Gastroesophageal sphincter (tissue), 3 donors: Measurements from ENCODE around the gene NDRG3.

Source experiments
- CTCF ChIP-seq, 4 experiments: fragments of 200-600 bp in 2 of 4; fragments of 450-650 bp in 2 of 4; sonication (generic) in 1 of 4; IDR thresholded peaks; one replicate each; pipeline ENCODE4 v1.5.1; 2017 to 2019; ENCODE audit warnings: antibody characterized with exemption in 4 of 4, mild to moderate bottlenecking in 2 of 4, moderate library complexity in 2 of 4
- EP300 ChIP-seq: sonication (generic); formaldehyde crosslinking; IDR thresholded peaks from one replicate; pipeline ENCODE4 v1.6.1; 2017; ENCODE audit warnings: antibody characterized with exemption, mild to moderate bottlenecking
- POLR2A ChIP-seq, 2 donors: fragments of 450-650 bp; IDR thresholded peaks; one replicate each; pipeline ENCODE4 v1.6.1; 2017; ENCODE audit warnings: antibody characterized with exemption in 2 of 2, mild to moderate bottlenecking in 2 of 2, moderate library complexity in 1 of 2
- POLR2AphosphoS5 ChIP-seq: sonication (generic); formaldehyde crosslinking; IDR thresholded peaks from one replicate; pipeline ENCODE4 v1.6.1; 2017; ENCODE audit warnings: antibody characterized with exemption

- no peak for TF ChIP-seq CTCF (IDR thresholded peaks at IDR 0.05)
- TF ChIP-seq POLR2A (IDR thresholded peaks at IDR 0.05), result no peak
- TF ChIP-seq POLR2AphosphoS5, result no peak
- no peak for TF ChIP-seq EP300
Measured at GRCh38 chr20:36777576-36777975, 31.7 kb upstream of the NDRG3 start.
